Body of pancreas (tissue), 4 donors: ENCODE results near the gene TCEA2. TPM values are rescaled to one million over a fixed set of nuclear protein-coding genes. Genes with fewer than 3 reads are reported as not detected.

ENCODE experiments used
- ATAC-seq: fragments of 150-250 bp; one replicate; pipeline ENCODE4 v1.9.1; 2016
- DNase-seq, 4 donors: peaks; one replicate each; pipeline ENCODE4 v3.0.0-alpha.2; 2019
- H3K27ac ChIP-seq, 4 donors: fragments of 200-600 bp; sonication (generic); 1 replicate in 3 of 4; 2 replicates in 1 of 4; pipeline versions ENCODE4 v1.5.1 to v1.6.1; 2016 to 2019; ENCODE audit warnings: mild to moderate bottlenecking in 1 of 4, mixed read lengths in 1 of 4, moderate library complexity in 1 of 4
- H3K27me3 ChIP-seq, 2 donors: fragments of 200-600 bp; sonication (generic); one replicate each; pipeline ENCODE4 v1.6.0; 2016; ENCODE audit warnings: mild to moderate bottlenecking in 1 of 2
- H3K36me3 ChIP-seq, 2 donors: fragments of 200-600 bp; sonication (generic); replicated peaks in 1 of 2; 2 replicates each; pipeline ENCODE4 v1.5.1; 2016; ENCODE audit warnings: low read depth in 2 of 2; ENCODE audit not compliant: insufficient read depth in 1 of 2
- H3K4me1 ChIP-seq: fragments of 200-600 bp; sonication (generic); one replicate; pipeline ENCODE4 v1.6.0; 2016
- H3K4me3 ChIP-seq, 2 donors: fragments of 200-600 bp; sonication (generic); 1 replicate in 1 of 2; 2 replicates in 1 of 2; pipeline ENCODE4 v1.5.1; 2016 to 2019
- H3K9me3 ChIP-seq, 3 donors: fragments of 200-600 bp; sonication (generic); 1 replicate in 2 of 3; 2 replicates in 1 of 3; pipeline ENCODE4 v1.5.1; 2016
- CTCF ChIP-seq, 7 experiments: fragments of 450-650 bp in 4 of 7; fragments of 200-600 bp in 3 of 7; sonication (generic) in 3 of 7; IDR thresholded peaks; one replicate each; pipeline ENCODE4 v1.5.1; 2016 to 2019; ENCODE audit warnings: antibody characterized with exemption in 7 of 7
- POLR2A ChIP-seq, 3 donors: fragments of 450-650 bp; IDR thresholded peaks; one replicate each; pipeline ENCODE4 v1.6.1; 2016; ENCODE audit warnings: antibody characterized with exemption in 3 of 3, mild to moderate bottlenecking in 2 of 3
- WGBS, 2 donors: methylation state at CpG; one replicate each; pipeline ENCODE4 v1.1.5; 2017; 5-methylcytosine and 5-hydroxymethylcytosine counted together
- intact Hi-C: fragments of 100-400 bp; cut with DNase I; formaldehyde crosslinking; loops from one replicate; pipeline ENCODE4 v1.15.1; 2023
- total RNA-seq, 2 donors: library from RNA; depleted of rRNA; stranded (reverse); fragments of >200 nt; gene quantifications; one replicate each; pipeline ENCODE4 v1.1.0, GENCODE V29; 2016

TCEA2 gene
- total RNA-seq, 2 donors from 2014 or later = 16.6 to 17.5 TPM

- DNase-seq (no peak), ATAC-seq (no peak)
- no peak for TF ChIP-seq POLR2A (IDR thresholded peaks at IDR 0.05)
- TF ChIP-seq CTCF (IDR thresholded peaks at IDR 0.05) = no peak
- Histone ChIP-seq H3K9me3 (no peaks in the 10 kb centered on the region), H3K4me3 (no peak overlapping the region), H3K27ac (peak overlapping the region in 2 of 4 donors; percentile 31 to 53), H3K4me1 (peaks cover 14% of the 10 kb centered on the region), H3K27me3 (peaks cover 0 to 12% of the 10 kb centered on the region in 2 donors), H3K36me3 (no peaks in the 10 kb centered on the region)
- intact Hi-C loops = no loop called here
- 23 to 58% methylated on average over 5 to 16 of the region's 16 CpGs for WGBS, 2 donors
These were observed 13.1 kb upstream of the TCEA2 start for GRCh38 chr20:64049878-64050260.

- H3K36me3 ChIP-seq = no peaks in the 10 kb centered on the region
- H3K27ac ChIP-seq = peak overlapping the region in 2 of 4 donors; percentile 31 to 53
- no peaks in the 10 kb centered on the region for H3K9me3 ChIP-seq
- 56 to 79% methylated on average over 14 to 18 of the region's 23 CpGs for WGBS, 2 donors
- TF ChIP-seq POLR2A (IDR thresholded peaks at IDR 0.05) (no peak), CTCF (IDR thresholded peaks at IDR 0.05) (no peak)
- intact Hi-C loops = no loop called here
- peaks cover 14% of the 10 kb centered on the region for H3K4me1 ChIP-seq
- H3K27me3 ChIP-seq = peaks cover 0 to 12% of the 10 kb centered on the region in 2 donors
- ATAC-seq (no peak), DNase-seq (no peak)
- H3K4me3 ChIP-seq = no peak overlapping the region
These were observed 12.6 kb upstream of the TCEA2 start for GRCh38 chr20:64050261-64051032.

GRCh38 chr20:64051033-64051452 is 12.0 kb upstream of the TCEA2 start:
- DNase-seq = no peak
- no peak for ATAC-seq

GRCh38 chr20:64051561-64052325 is 11.3 kb upstream of the TCEA2 start:
- intact Hi-C loops = no loop called here
- DNase-seq (peak in 2 of 4 donors; percentile 30 to 45), ATAC-seq (peak; percentile 38)
- Histone ChIP-seq H3K27ac (peak overlapping the region in 2 of 4 donors; percentile 36 to 44), H3K36me3 (no peaks in the 10 kb centered on the region), H3K9me3 (no peaks in the 10 kb centered on the region), H3K4me1 (peaks cover 14% of the 10 kb centered on the region), H3K27me3 (peaks cover 0 to 12% of the 10 kb centered on the region in 2 donors), H3K4me3 (no peak overlapping the region)
- peak in 1 of 3 donors; percentile 19 for TF ChIP-seq POLR2A (IDR thresholded peaks at IDR 0.05)
- TF ChIP-seq CTCF (IDR thresholded peaks at IDR 0.05) = no peak
- 40 to 76% methylated on average over 1 to 11 of the region's 15 CpGs for WGBS, 2 donors

More at GRCh38 chr20:64051033-64051452, 12.0 kb upstream of the TCEA2 start:
- no peaks in the 10 kb centered on the region for H3K36me3 ChIP-seq
- intact Hi-C loops = no loop called here
- H3K27ac ChIP-seq = peak overlapping the region in 2 of 4 donors; percentile 31 to 53
- H3K27me3 ChIP-seq = peaks cover 0 to 12% of the 10 kb centered on the region in 2 donors
- H3K4me3 ChIP-seq = no peak overlapping the region
- H3K4me1 ChIP-seq = peaks cover 14% of the 10 kb centered on the region
- 56 to 57% methylated on average over 4 to 10 of the region's 11 CpGs for WGBS, 2 donors
- TF ChIP-seq POLR2A (IDR thresholded peaks at IDR 0.05) (no peak), CTCF (IDR thresholded peaks at IDR 0.05) (no peak)
- no peaks in the 10 kb centered on the region for H3K9me3 ChIP-seq
